ENCODE data around the gene SERTAD2.

Gene SERTAD2

DNA sequence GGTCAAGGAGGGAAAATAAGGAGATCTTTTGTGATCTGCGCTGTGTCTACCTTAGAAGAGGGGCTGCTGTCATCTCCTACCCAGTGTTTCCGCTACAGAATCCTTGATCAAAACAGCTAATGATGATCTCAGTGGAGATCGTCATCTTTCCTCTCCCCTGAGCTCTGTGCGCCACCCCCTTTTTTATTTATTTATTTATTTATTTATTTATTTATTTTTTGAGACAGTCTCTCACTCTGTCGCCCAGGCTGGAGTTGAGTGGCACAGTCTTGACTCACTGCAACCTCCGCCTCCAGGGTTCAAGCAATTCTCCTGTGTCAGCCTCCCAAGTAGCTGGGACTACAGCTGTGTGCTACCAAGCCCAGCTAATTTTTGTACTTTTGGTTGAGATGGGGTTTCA is 55.5 kb downstream of the SERTAD2 start:
- no peak overlapping the region for H3K27ac ChIP-seq

DNA sequence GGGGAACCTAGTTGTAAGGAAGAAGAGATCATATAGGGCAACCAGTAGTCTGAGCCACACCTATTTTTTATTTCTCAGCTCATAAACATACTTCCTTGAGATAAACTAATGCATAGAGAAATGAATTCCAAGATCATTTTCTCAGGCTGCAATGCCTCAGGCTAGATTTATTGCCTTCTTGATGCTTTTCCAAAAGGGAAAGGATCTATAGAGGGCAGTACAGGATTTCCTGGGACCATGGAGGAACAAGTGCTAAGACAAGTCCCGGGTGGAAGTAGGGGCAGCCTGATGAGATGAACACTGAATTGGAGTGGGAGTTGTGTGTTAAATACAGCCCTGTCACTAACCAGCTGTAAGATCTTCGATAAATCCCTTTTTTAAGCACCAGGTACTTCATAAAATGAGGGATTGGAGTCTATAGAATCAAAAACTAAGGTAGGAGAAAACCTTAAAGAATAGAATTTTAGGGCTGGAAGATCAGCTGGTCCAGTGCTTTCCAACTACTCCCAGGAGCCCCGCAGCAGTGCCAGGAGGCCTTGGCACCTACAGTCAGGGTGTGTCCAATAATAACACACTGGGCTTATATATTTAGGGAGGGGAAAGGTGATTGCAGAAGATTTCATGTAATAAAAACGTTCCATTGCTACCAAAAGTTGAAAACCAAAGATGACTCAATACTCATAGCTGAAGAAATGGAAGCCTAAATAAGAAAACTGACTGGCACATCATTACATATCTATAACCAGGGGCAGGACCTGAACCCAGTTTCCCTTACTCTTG is 58.1 kb downstream of the SERTAD2 start:
- TF ChIP-seq, protein P1, sequence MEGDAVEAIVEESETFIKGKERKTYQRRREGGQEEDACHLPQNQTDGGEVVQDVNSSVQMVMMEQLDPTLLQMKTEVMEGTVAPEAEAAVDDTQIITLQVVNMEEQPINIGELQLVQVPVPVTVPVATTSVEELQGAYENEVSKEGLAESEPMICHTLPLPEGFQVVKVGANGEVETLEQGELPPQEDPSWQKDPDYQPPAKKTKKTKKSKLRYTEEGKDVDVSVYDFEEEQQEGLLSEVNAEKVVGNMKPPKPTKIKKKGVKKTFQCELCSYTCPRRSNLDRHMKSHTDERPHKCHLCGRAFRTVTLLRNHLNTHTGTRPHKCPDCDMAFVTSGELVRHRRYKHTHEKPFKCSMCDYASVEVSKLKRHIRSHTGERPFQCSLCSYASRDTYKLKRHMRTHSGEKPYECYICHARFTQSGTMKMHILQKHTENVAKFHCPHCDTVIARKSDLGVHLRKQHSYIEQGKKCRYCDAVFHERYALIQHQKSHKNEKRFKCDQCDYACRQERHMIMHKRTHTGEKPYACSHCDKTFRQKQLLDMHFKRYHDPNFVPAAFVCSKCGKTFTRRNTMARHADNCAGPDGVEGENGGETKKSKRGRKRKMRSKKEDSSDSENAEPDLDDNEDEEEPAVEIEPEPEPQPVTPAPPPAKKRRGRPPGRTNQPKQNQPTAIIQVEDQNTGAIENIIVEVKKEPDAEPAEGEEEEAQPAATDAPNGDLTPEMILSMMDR (IDR thresholded peaks at IDR 0.05): peak; percentile 50
- no peak for TF ChIP-seq ZFX (IDR thresholded peaks at IDR 0.05; ENCODE audit: borderline replicate concordance)
- H3K27ac ChIP-seq: no peak overlapping the region

More for the DNA sequence above, 55.5 kb downstream of the SERTAD2 start:
- no peak for TF ChIP-seq ZFX (IDR thresholded peaks at IDR 0.05; ENCODE audit: borderline replicate concordance)
- TF ChIP-seq, protein P1 (IDR thresholded peaks at IDR 0.05): no peak

DNA sequence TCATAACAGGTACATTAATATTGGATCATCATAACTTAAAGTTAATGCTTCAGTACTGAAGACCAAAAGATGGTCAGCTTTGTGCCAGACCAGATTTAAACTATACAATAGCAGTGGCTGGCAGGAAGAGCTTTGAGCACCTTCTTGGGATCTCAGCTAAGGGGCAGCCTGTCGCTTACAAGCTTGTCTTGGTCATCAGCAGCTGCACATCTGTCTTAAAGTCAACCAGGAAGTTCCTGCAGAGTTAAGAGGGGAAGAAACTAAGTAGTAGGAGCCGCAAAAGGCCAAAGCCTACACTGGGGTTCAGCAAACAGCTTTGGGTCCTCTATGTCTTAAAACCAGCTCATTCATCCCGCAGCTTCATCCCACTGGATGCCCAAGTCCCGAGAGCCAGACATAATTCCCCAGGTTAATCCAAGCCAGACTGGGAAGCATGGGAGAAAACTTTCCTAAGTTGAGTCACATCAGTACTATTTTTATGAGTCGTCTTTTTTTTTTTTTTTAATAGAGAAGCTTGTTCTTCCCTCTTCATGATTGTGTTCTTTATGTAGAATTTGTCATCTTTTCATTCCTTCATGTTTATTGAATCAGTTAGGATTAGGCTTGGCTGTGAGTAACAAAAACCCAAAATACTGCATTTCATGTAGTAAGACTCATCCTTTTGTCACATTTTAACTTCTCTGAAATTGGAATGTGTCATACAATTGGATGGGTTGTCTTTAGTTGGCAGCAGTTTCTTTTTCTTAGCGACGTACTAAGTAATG is 59.3 kb downstream of the SERTAD2 start:
- H3K27ac ChIP-seq: no peak overlapping the region
- TF ChIP-seq, protein P1 (IDR thresholded peaks at IDR 0.05): no peak
- TF ChIP-seq ZFX (IDR thresholded peaks at IDR 0.05; ENCODE audit: borderline replicate concordance): no peak

- TF ChIP-seq, protein P1 (IDR thresholded peaks at IDR 0.05): no peak
- no peak for TF ChIP-seq ZFX (IDR thresholded peaks at IDR 0.05; ENCODE audit: borderline replicate concordance)
Observed at GRCh38 chr2:64593035-64593655, 60.6 kb downstream of the SERTAD2 start.

GRCh38 chr2:64591188-64591587 is 62.5 kb downstream of the SERTAD2 start:
- no peak overlapping the region for H3K27ac ChIP-seq

More at GRCh38 chr2:64593035-64593655, 60.6 kb downstream of the SERTAD2 start:
- no peak overlapping the region for H3K27ac ChIP-seq

DNA sequence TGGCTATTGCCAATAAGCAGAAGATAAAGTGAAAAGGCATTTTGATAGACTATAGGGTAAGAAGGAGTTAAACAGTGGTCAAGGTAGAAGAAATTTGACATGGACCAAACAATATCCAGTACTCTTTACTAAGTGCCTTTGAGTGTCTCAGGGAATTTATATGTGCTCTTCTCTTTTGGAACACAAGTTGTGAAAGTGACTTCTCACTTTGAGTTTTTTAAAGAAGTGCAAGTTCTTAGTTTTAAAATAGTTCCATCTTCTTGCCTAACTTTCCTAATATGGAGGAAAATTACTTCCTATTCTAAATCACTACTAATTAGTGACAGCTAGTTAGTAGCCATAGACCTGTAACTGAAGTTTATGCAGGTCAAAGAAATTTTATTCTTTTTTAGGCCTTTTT is 66.2 kb downstream of the SERTAD2 start:
- no peak for TF ChIP-seq ZFX (IDR thresholded peaks at IDR 0.05; ENCODE audit: borderline replicate concordance)
- TF ChIP-seq, protein P1 (IDR thresholded peaks at IDR 0.05): no peak
- H3K27ac ChIP-seq: no peak overlapping the region

More at GRCh38 chr2:64591188-64591587, 62.5 kb downstream of the SERTAD2 start:
- TF ChIP-seq ZFX (IDR thresholded peaks at IDR 0.05; ENCODE audit: borderline replicate concordance): no peak
- TF ChIP-seq, protein P1 (IDR thresholded peaks at IDR 0.05): no peak

All from 22Rv1 (cell line).